Upper lobe of left lung (tissue), 4 donors: ENCODE data around the gene MSI2.

ENCODE experiments used
- POLR2A ChIP-seq, 4 donors: fragments of 450-650 bp; IDR thresholded peaks; one replicate each; pipeline ENCODE4 v1.5.1; 2016 to 2017; ENCODE audit warnings: antibody characterized with exemption in 4 of 4, mild to moderate bottlenecking in 2 of 4
- POLR2AphosphoS5 ChIP-seq, 2 donors: sonication (generic); formaldehyde crosslinking; IDR thresholded peaks; one replicate each; pipeline ENCODE4 v1.5.1; 2017; ENCODE audit warnings: antibody characterized with exemption in 2 of 2
- TF ChIP-seq, protein P1 (sequence below), 6 experiments: fragments of 450-650 bp in 4 of 6; fragments of 200-600 bp in 2 of 6; sonication (generic) in 2 of 6; IDR thresholded peaks; one replicate each; pipeline ENCODE4 v1.5.1; 2016 to 2019; ENCODE audit warnings: antibody characterized with exemption in 6 of 6

DNA sequence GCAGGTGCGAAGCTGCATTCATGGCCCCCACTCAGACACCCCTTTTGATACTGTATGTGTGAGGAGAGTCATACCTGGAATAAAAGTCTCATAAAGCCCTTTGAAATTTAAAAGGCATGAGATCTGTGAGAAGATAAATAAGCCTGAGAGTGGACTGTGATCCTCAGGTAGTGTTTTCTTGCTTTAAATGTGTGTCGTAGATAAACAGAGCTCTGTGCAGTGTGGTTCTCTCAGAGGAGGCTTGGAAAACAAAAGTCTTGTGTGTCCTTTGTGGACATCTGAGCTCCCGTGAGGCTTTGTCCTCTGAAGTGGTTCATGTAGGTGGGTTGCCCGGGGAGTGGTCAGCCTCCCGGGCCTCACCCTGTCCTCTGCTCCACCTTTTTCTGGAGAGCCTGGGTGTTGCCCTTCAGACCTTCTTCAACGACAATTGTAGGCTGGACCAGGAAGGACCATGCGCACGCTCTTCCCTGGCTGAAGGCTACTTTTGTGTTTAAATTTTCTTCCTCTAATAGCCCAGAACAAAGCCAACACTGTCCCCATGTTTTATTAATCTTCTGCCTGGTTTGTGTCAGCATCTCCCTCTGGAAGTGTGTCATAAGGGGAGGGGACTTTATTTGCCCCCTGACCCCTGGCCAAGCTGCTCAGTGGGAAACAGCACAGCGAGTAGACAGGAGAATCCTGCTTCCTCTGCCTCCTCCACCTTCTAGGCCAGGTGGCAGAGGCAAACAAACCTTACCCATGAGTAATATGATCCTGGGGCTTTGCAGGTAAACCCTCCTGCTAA, 151.2 kb downstream of the MSI2 start:
- TF ChIP-seq, protein P1, sequence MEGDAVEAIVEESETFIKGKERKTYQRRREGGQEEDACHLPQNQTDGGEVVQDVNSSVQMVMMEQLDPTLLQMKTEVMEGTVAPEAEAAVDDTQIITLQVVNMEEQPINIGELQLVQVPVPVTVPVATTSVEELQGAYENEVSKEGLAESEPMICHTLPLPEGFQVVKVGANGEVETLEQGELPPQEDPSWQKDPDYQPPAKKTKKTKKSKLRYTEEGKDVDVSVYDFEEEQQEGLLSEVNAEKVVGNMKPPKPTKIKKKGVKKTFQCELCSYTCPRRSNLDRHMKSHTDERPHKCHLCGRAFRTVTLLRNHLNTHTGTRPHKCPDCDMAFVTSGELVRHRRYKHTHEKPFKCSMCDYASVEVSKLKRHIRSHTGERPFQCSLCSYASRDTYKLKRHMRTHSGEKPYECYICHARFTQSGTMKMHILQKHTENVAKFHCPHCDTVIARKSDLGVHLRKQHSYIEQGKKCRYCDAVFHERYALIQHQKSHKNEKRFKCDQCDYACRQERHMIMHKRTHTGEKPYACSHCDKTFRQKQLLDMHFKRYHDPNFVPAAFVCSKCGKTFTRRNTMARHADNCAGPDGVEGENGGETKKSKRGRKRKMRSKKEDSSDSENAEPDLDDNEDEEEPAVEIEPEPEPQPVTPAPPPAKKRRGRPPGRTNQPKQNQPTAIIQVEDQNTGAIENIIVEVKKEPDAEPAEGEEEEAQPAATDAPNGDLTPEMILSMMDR (IDR thresholded peaks at IDR 0.05), result no peak
- TF ChIP-seq POLR2A (IDR thresholded peaks at IDR 0.05) (peak in 1 of 4 donors; percentile 28), POLR2AphosphoS5 (IDR thresholded peaks at IDR 0.05) (no peak)
